Upper lobe of left lung (tissue), 4 donors: ENCODE results near the gene ATN1.

Experiments used
- CTCF ChIP-seq, 6 experiments: fragments of 450-650 bp in 4 of 6; fragments of 200-600 bp in 2 of 6; sonication (generic) in 2 of 6; IDR thresholded peaks; one replicate each; pipeline ENCODE4 v1.5.1; 2016 to 2019; ENCODE audit warnings: antibody characterized with exemption in 6 of 6
- EP300 ChIP-seq, 4 donors: sonication (generic); formaldehyde crosslinking; IDR thresholded peaks; one replicate each; pipeline ENCODE4 v1.5.1; 2017; ENCODE audit warnings: antibody characterized with exemption in 4 of 4, control low read depth in 2 of 4
- POLR2A ChIP-seq, 4 donors: fragments of 450-650 bp; IDR thresholded peaks; one replicate each; pipeline ENCODE4 v1.5.1; 2016 to 2017; ENCODE audit warnings: antibody characterized with exemption in 4 of 4, mild to moderate bottlenecking in 2 of 4
- POLR2AphosphoS5 ChIP-seq, 2 donors: sonication (generic); formaldehyde crosslinking; IDR thresholded peaks; one replicate each; pipeline ENCODE4 v1.5.1; 2017; ENCODE audit warnings: antibody characterized with exemption in 2 of 2

- no peak for TF ChIP-seq CTCF (IDR thresholded peaks at IDR 0.05)
- no peak for TF ChIP-seq POLR2A (IDR thresholded peaks at IDR 0.05)
- no peak for TF ChIP-seq POLR2AphosphoS5 (IDR thresholded peaks at IDR 0.05)
- TF ChIP-seq EP300 (IDR thresholded peaks at IDR 0.05), result no peak
Measured at GRCh38 chr12:6957741-6958608, 30.2 kb downstream of the ATN1 start.
